Measurements from ENCODE around the gene KCNN4.
"Not testable (repeated sequence)": the region's sequence is repeated elsewhere in the genome, so short reads cannot be mapped to it uniquely, and the experiment has no call there.

Gene KCNN4

DNA sequence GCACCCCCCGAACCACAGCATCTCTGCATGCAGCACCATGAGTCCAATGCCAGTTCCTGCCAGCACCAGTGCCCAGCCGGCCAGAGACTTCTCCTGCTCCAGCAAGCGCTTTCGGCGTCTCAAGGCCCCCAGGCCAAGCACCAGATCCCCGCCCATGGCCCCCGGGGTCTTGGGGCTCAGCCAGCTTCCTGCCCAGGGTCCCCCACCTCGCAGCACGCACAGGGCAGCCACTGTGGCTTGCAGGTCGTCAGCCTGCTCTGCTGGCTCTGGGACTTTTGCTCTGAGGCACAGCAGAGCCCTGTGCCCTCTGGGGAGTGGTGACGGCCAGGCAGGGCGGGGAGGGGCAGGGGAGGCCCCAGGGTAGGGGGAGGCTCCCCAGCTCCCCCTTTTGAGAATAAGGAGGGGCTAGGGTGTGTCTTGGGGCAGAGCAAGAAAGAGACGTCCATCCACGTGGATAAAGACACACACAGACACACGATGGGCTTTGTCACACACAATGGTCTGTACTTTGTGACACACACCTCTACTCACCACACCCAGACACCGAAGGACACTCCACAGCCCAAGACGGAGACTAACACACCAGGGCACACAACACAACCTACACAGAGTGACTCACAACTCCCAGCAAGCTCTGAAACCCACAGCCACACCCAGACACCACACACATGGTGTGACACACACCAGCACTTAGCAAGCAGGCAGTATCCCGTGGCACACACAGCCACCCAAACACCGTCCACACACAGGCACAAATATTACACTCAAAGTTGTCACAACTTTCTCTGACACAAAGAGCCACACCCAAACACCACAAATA is at the start of gene KCNN4:
TSS of gene KCNN4 (minus strand) at position 268 of the 820 bp plus-strand sequence. CDS start at position 156, 112 bp downstream.
- DNase-seq (peak; percentile 77), ATAC-seq (peak; percentile 77)
- H3K9me3 Mint-ChIP-seq, result no peaks in the 10 kb centered on the region
- H3K4me1 Mint-ChIP-seq, result peaks cover 75% of the 10 kb centered on the region
- H3K36me3 Mint-ChIP-seq (ENCODE audit: low read depth), result peaks cover 26% of the 10 kb centered on the region
- H3K27me3 Mint-ChIP-seq, result no peaks in the 10 kb centered on the region
- peak within 1 kb of the TSS; percentile 80 for H3K4me3 Mint-ChIP-seq
- H3K27ac Mint-ChIP-seq, result peak within 1 kb of the TSS; percentile 90

DNA sequence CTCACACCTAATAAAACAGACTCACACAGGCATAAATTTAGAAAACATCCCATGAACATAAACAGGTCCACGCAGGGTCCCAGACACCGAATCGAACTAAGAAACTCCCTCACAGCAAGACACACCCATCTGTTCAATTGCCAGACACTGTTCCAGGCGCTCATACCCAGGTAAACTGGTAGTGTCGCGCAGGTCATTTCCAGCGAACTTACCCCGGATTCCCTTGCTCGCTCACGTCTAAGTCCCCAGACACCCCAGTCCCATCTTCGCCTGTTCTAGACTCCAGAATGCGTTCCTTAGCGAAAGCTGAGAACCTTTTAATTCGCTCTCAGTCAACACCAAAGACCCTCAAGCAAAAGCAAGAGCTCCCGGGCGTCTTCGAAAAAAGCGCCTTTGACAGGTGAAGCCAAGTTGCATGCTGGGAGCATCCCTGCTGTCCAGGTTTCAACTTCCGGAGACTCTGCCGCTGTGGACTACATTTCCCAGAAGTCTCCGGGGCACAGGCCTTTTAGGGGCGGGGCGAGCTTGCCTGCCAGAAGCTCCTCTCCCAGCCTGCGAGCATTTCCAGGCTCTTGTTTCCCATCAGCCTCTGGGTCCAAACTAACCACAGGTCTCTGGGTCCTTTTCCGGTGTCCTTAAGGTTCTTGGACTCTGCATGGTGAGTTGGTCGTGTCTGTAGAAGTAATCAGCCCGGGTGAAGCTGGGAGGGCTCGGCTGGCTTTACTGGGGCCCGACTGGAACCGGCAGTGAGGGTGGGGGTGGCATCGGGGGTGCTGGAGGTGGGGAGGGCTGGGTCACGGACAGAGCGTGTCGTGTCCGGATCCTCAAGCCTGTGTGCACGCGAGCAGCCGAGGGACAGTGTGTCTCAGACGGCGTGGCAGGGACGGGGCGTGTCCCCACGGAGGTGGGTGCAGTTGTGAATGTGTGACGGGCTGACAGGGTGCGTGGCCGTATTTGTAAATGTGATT is 46.3 kb upstream of the KCNN4 start, which contains the start of gene ZNF283:
TSS of gene ZNF283 (plus strand) at position 535 of the 968 bp plus-strand sequence. CDS start 6,184 bp downstream, outside the sequence.
- Mint-ChIP-seq H3K27me3 (peaks cover 13% of the 10 kb centered on the region), H3K27ac (peak within 1 kb of the TSS; percentile 67), H3K4me3 (peak within 1 kb of the TSS; percentile 87), H3K36me3 (ENCODE audit: low read depth) (peaks cover 35% of the 10 kb centered on the region), H3K9me3 (peaks cover 24% of the 10 kb centered on the region), H3K4me1 (peaks cover 24% of the 10 kb centered on the region)
- DNase-seq (peak; percentile 87), ATAC-seq (peak; percentile 98)

DNA sequence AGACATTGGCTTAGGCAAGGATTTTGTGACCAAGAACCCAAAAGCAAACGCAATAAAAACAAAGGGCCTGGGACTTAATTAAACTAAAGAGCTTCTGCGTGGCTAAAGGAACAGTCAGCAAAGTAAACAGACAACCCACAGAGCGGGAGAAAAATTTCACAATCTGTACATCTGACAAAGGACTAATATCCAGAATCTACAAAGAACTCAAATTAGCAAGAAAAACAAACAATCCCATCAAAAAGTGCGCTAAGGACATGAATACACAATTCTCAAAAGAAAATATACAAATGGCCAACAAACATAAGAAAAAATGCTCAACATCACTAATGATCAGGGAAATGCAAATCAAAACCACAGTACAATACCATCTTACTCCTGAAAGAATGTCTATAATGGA is 43.8 kb upstream of the KCNN4 start:
- Mint-ChIP-seq H3K9me3 (peaks cover 26% of the 10 kb centered on the region), H3K4me1 (peaks cover 34% of the 10 kb centered on the region), H3K36me3 (ENCODE audit: low read depth) (peaks cover 21% of the 10 kb centered on the region), H3K27me3 (peaks cover 31% of the 10 kb centered on the region)
- ATAC-seq, DNase-seq, H3K4me3 Mint-ChIP-seq, H3K27ac Mint-ChIP-seq: not testable (repeated sequence)

DNA sequence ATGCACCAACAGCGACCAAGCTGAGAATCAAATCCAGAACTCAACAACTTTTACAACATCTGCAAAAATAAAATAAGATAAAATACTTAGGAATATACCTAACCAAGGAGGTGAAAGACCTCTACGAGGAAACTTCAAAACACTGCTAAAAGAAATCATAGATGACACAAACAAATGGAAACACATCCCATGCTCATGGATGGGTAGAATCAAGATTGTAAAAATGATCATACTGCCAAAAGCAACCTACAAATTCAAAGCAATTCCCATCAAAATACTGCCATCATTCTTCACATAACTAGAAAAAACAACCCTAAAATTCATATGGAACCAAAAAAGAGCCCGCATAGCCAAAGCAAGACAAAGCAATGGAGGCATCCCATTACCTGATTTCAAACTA is 43.1 kb upstream of the KCNN4 start:
- ATAC-seq, DNase-seq, H3K4me3 Mint-ChIP-seq, H3K27ac Mint-ChIP-seq: not testable (repeated sequence)
- H3K4me1 Mint-ChIP-seq, result peaks cover 34% of the 10 kb centered on the region
- peaks cover 36% of the 10 kb centered on the region for H3K27me3 Mint-ChIP-seq
- H3K9me3 Mint-ChIP-seq, result peaks cover 26% of the 10 kb centered on the region
- peaks cover 16% of the 10 kb centered on the region for H3K36me3 Mint-ChIP-seq (ENCODE audit: low read depth)

DNA sequence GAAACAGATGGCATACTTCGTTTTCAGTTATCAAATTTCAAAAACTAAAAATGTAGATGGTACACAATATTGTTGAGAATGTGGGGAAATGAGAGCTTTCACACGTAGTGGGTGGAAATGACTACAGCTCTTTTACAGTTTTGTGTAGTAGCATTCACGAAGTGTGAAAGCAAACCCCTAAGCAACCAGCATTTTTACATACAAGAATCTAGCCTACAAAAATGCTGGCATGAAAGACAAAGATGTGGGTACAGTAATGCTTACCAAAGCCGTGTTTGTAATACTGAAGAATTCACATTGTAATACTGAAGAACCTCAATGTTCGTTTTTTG is 40.1 kb upstream of the KCNN4 start:
- Mint-ChIP-seq H3K36me3 (ENCODE audit: low read depth) (peaks cover 8% of the 10 kb centered on the region), H3K9me3 (peaks cover 15% of the 10 kb centered on the region), H3K4me3 (peak overlapping the region; percentile 77), H3K27ac (no peak overlapping the region), H3K27me3 (peaks cover 36% of the 10 kb centered on the region), H3K4me1 (peaks cover 10% of the 10 kb centered on the region)
- DNase-seq (no peak), ATAC-seq (no peak)

DNA sequence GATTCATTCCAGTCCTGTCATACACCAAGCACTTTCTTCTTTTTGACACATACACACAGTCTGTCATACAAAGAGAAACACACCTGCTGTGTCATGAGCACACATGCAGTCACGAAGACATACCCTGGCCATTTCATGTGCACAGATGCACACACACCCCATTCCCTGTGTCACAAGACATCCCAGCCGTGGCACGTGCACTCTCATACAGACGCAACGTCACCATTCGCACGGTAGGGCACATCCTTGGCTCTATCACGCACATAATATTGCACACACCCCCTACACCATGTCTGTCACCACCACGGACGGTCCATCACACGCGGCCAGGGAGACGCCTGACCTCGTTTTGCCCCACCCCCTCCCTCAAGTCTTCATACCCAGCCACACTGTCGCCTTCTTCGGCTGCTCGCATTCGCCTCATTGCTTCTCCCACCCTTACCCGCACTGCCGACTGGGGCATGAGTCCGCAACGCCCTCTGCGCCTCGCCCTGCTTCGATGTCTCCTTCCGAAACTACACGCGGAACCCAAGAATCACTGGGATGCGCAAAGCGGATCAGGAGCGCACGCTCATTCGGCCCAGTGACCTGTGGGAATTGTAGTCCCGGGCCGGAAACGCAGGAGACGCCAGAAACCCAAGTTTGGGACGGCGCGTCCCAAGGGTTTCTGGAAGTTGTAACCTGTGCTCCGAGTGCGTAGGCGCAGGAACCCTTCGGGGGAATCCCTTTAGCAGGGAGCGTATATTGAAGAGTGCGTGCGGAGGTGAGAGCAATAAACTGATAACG is 39.5 kb upstream of the KCNN4 start:
- Mint-ChIP-seq H3K27me3 (peaks cover 36% of the 10 kb centered on the region), H3K9me3 (peaks cover 10% of the 10 kb centered on the region), H3K4me3 (peak overlapping the region; percentile 77), H3K36me3 (ENCODE audit: low read depth) (peaks cover 8% of the 10 kb centered on the region), H3K27ac (no peak overlapping the region), H3K4me1 (peaks cover 9% of the 10 kb centered on the region)
- DNase-seq, result peak; percentile 23
- peak; percentile 40 for ATAC-seq

DNA sequence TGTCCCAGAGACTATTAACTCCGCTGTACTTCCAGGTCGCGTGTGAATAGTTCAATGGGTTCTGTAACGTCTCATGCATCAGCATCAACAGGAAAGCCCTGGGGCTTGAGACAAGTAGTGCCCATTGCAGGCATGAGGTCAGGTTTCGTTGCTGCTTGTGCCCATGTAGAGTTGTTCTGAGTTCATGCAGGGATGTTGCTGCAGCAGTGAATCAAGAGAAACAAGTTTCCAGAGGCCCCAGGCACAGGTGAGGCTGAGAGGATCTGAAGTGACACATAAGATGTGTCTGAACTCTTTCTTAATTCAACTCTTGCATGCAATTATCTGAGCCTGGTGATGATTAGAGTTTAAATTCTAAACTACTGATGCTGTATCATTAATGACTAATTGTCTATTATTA is 37.7 kb upstream of the KCNN4 start:
- Mint-ChIP-seq H3K27me3 (peaks cover 35% of the 10 kb centered on the region), H3K27ac (no peak overlapping the region), H3K4me1 (peaks cover 9% of the 10 kb centered on the region), H3K36me3 (ENCODE audit: low read depth) (peaks cover 8% of the 10 kb centered on the region), H3K4me3 (no peak overlapping the region), H3K9me3 (peaks cover 6% of the 10 kb centered on the region)
- ATAC-seq, result no peak
- DNase-seq, result no peak

DNA sequence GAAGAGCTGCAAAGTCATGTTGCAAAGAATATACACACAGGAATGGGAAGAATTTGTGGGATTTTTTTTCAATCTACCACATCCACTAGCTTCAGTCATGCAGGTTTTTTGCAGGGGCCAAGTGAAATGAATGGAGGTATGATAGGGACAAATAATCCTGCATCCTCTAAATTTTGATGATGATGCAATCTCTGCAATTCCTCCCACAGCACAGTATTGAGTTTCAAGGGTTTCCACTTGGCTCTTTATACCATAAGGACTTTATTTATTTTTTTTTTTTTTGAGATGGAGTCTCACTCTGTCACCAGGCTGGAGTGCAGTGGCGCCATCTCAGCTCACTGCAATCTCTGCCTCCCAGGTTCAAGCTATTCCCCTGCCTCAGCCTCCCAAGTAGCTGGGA is 36.7 kb upstream of the KCNN4 start:
- H3K36me3 Mint-ChIP-seq (ENCODE audit: low read depth); H3K4me1 Mint-ChIP-seq; H3K27ac Mint-ChIP-seq; H3K4me3 Mint-ChIP-seq; ATAC-seq; DNase-seq; H3K9me3 Mint-ChIP-seq: not testable (repeated sequence)
- peaks cover 30% of the 10 kb centered on the region for H3K27me3 Mint-ChIP-seq

DNA sequence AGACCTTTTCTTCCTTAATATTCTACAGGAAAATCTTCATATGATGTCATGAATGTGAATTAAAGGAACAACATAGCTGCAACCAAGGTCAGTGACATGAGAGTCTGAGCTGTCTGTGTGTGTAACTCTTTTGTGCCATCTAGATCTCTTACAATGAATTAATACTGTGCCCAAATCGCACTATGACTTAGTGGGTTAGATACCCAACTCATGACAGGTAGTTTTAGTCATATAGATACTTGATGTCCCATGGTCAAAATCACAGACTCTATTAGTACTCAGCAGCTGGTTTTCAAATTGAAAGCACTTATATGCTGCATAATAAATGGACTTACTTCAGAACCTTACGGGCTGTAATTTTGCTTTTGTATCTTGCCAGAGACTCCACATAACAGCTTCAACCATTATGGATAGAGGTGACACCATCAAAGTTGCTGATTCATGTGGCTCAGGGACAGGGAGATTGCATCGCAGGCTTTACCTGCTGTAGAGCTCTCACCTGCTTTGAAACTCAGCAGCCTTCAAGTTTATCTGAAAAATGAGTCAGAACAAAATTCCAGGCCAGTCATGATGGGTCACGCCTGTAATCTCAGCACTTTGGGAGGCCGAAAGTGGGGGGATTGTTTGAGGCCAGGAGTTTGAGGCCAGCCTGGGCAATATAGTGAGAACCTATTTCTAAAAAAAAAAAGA is 34.0 kb upstream of the KCNN4 start:
- Mint-ChIP-seq H3K4me3 (no peak overlapping the region), H3K36me3 (ENCODE audit: low read depth) (no peaks in the 10 kb centered on the region), H3K4me1 (no peaks in the 10 kb centered on the region), H3K27ac (no peak overlapping the region), H3K9me3 (no peaks in the 10 kb centered on the region), H3K27me3 (peaks cover 17% of the 10 kb centered on the region)
- ATAC-seq (no peak), DNase-seq (no peak)

DNA sequence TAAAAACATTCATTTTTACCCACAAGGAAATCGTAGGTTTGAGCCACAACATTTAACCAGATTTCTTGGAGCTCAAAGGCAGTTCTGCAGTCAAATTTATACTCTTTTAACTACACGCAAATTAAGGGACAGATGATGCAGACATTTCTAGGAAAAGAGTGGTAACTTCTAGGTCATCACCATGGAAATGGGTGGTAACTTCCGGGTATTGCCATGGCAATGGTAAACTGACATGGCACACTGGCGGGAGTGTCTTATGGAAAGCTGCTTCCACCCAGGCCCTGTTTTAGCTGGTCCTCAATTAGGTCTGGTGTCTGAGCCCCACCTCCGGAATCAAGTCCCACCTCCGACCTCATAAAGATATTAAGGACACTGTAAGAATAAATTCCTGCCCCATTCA is 31.9 kb upstream of the KCNN4 start:
- DNase-seq, result no peak
- ATAC-seq, result no peak
- Mint-ChIP-seq H3K36me3 (ENCODE audit: low read depth) (no peaks in the 10 kb centered on the region), H3K9me3 (no peaks in the 10 kb centered on the region), H3K4me3 (no peak overlapping the region), H3K27me3 (peaks cover 14% of the 10 kb centered on the region), H3K27ac (no peak overlapping the region), H3K4me1 (no peaks in the 10 kb centered on the region)

DNA sequence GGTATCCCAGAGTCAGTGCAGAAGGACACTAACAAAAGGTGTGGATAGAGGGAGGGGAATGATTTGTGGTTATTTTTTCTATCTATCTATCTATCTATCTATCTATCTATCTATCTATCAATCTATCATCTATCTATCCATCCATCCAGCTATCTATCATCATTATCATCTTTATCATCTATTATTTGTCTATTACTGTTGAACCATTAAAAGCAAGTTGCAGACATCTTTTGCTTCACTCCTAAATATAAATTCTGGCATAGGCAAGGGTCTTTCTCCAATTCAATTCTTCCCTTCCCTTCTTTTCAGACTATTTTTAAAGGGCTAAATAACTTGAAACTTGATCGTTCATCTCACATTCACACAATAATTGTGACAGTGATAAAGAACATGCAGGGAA is 31.5 kb upstream of the KCNN4 start:
- H3K4me1 Mint-ChIP-seq, result no peaks in the 10 kb centered on the region
- no peak overlapping the region for H3K27ac Mint-ChIP-seq
- peaks cover 14% of the 10 kb centered on the region for H3K27me3 Mint-ChIP-seq
- ATAC-seq (no peak), DNase-seq (no peak)
- no peak overlapping the region for H3K4me3 Mint-ChIP-seq
- no peaks in the 10 kb centered on the region for H3K9me3 Mint-ChIP-seq
- no peaks in the 10 kb centered on the region for H3K36me3 Mint-ChIP-seq (ENCODE audit: low read depth)

DNA sequence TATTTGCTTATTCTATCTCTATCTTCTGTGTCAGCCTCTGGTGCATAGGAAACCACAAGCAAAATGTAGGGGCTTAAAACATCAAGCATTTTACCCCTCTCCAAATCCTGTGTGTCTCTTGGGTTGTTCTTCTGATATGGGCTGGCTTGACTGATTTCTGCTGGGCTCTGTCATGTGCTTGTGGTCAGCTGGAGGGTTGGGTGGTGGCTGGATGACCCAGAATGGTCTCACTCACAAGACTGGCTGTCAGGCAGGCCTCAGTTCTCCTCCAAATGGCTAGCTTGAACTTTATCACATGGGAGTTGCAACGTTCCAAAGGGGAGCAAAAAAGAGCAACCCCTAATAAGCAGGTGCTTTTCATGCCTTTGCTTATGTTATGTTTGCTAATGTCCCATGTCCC is 31.1 kb upstream of the KCNN4 start:
- ATAC-seq (no peak), DNase-seq (no peak)
- Mint-ChIP-seq H3K4me3 (no peak overlapping the region), H3K27me3 (peaks cover 14% of the 10 kb centered on the region), H3K36me3 (ENCODE audit: low read depth) (no peaks in the 10 kb centered on the region), H3K27ac (no peak overlapping the region), H3K9me3 (no peaks in the 10 kb centered on the region), H3K4me1 (no peaks in the 10 kb centered on the region)

DNA sequence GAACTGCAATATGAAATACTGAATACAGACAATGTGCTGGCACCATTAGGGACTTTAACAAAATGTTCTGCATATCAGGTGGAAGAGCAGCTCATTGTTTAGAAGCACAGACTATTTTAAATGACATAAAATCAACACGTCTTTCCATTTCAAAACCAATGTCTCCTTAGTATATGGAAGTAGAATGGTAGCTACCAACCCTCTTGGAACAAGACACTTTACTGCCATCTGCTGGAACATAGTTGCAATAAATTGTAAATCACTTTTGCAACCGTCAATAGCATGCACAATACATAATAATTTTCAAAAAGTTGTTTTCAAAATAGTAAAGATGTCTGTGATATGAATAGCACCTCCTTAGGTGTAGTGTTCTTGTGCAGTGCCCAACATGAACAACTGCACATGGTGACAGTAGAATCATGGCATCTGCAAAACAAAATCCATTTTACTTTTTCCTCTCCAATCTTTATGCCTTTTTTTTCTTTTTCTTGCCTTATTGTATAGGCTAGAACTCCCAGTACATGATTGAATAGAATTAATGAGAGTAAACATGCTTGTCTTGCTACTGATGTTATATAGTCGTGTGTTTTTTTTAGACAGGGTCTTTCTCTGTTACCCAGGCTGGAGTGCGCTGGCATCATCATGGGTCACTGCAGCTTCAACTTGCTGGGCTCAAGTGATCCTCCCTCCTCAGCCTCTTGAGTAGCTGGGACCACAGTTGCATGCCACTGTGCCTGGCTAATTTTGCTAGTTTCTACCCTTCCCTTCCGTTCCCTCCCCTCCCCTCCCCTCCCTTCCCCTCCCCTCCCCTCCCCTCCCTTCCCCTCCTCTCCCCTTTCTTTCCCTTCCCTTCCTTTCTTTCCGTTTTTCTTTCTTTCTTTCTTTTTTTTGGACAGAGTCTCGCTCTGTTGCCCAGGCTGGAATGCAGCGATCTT is 29.3 kb upstream of the KCNN4 start:
- no peaks in the 10 kb centered on the region for H3K36me3 Mint-ChIP-seq (ENCODE audit: low read depth)
- ATAC-seq (peak; percentile 40), DNase-seq (no peak)
- H3K27me3 Mint-ChIP-seq, result peaks cover 17% of the 10 kb centered on the region
- H3K27ac Mint-ChIP-seq, result no peak overlapping the region
- H3K4me3 Mint-ChIP-seq, result no peak overlapping the region
- no peaks in the 10 kb centered on the region for H3K9me3 Mint-ChIP-seq
- no peaks in the 10 kb centered on the region for H3K4me1 Mint-ChIP-seq

Measured in activated naive CD8-positive, alpha-beta T cell treated with anti-CD3 and anti-CD28 coated beads, Interleukin-2, amount 50 U/mL, for 24 hours (primary cell).